Kidney (tissue), 14 donors: ENCODE measurements around the gene GIPC3. TPM values are rescaled to one million over a fixed set of nuclear protein-coding genes. Genes with fewer than 3 reads are reported as not detected.

Experiments used
- DNase-seq, 5 donors: peaks; one replicate each; pipeline ENCODE4 v3.0.0-alpha.2; 2013 to 2020
- FAIRE-seq: peaks from 2 replicates; lab custom pipeline; 2012; peaks lifted over from hg19 to GRCh38; lab: Jason Lieb, UNC
- H3K27ac ChIP-seq, 2 donors: one replicate each; pipeline ENCODE4 v1.7.0; 2013; ENCODE audit warnings: low read depth in 2 of 2, low read length in 2 of 2, inconsistent platforms in 1 of 2
- H3K27me3 ChIP-seq: one replicate; pipeline ENCODE4 v1.7.1; 2013; ENCODE audit warnings: low read length, inconsistent platforms; ENCODE audit not compliant: control insufficient read depth, insufficient read depth
- H3K36me3 ChIP-seq, 3 donors: one replicate each; pipeline versions ENCODE4 v1.7.0 to v1.7.1; 2013; ENCODE audit warnings: low read length in 3 of 3, control low read depth in 1 of 3, inconsistent platforms in 1 of 3; ENCODE audit not compliant: insufficient read depth in 3 of 3, control insufficient read depth in 2 of 3
- H3K4me1 ChIP-seq, 3 donors: one replicate each; pipeline versions ENCODE4 v1.7.0 to v1.7.1; 2013; ENCODE audit warnings: low read length in 3 of 3, inconsistent platforms in 1 of 3, low read depth in 1 of 3; ENCODE audit not compliant: control insufficient read depth in 2 of 3, insufficient read depth in 2 of 3
- H3K4me3 ChIP-seq, 3 donors: one replicate each; pipeline versions ENCODE4 v1.7.0 to v1.8.1; 2013; ENCODE audit warnings: low read length in 3 of 3, control low read depth in 1 of 3, inconsistent platforms in 1 of 3
- H3K9ac ChIP-seq, 3 donors: one replicate each; pipeline versions ENCODE4 v1.7.0 to v1.7.1; 2013; ENCODE audit warnings: low read length in 3 of 3, control low read depth in 1 of 3, inconsistent platforms in 1 of 3
- H3K9me3 ChIP-seq, 3 donors: one replicate each; pipeline versions ENCODE4 v1.7.0 to v1.7.1; 2013; ENCODE audit warnings: low read length in 3 of 3, control low read depth in 1 of 3, inconsistent platforms in 1 of 3; ENCODE audit not compliant: control insufficient read depth in 2 of 3, insufficient read depth in 1 of 3
- CTCF ChIP-seq: IDR thresholded peaks from 3 replicates; pipeline ENCODE4 v1.5.1; 2012; ENCODE audit warnings: mild to moderate bottlenecking, moderate library complexity, borderline replicate concordance; ENCODE audit not compliant: insufficient read depth; ENCODE audit errors: extremely low read depth
- intact Hi-C: fragments of 100-400 bp; cut with DNase I; formaldehyde crosslinking; loops from one replicate; pipeline ENCODE4 v1.11.1; 2022
- polyA plus RNA-seq: library from polyadenylated mRNA; stranded (reverse); fragments of 350-450 nt; fragmentation: Illumina TruSeq; extraction: RNeasy Lipid Tissue Mini Kit (QIAGEN cat#74804); gene quantifications from one replicate; pipeline ENCODE4 v1.2.3, GENCODE V29; 2014; ENCODE audit warnings: low read depth, low replicate concordance; ENCODE audit not compliant: insufficient read depth
- total RNA-seq: library from RNA; stranded (reverse); fragmentation: NEBNext Ultra II Directional; extraction: Animal tissue kit (Norgen Biotek cat#: 25700); gene quantifications from one replicate; pipeline ENCODE4 v1.2.1, GENCODE V29; 2021
- donor health status: control.
- donor health status: control.
- donor health status: control.
- donor health status: control.
- donor health status: control.
- donor health status: DM: yes; HTN: yes; CAD: no.
- donor health status: Normal renal cell carcinoma (clear cell type).

The GIPC3 gene
- total and polyA plus RNA-seq, 2 donors from 2014 or later: 2.1 TPM

GRCh38 chr19:3586127-3586626 lies 899 bp downstream of the GIPC3 start:
- no peaks in the 10 kb centered on the region for H3K4me1 ChIP-seq
- no peaks in the 10 kb centered on the region for H3K36me3 ChIP-seq
- DNase-seq: no peak
- no peaks in the 10 kb centered on the region for H3K9me3 ChIP-seq
- peak overlapping the region in 1 of 3 donors; percentile 34 for H3K9ac ChIP-seq
- no peak for FAIRE-seq
- intact Hi-C loops: no loop called here
- TF ChIP-seq CTCF: peak; percentile 33
- peak overlapping the region in 1 of 2 donors; percentile 60 for H3K27ac ChIP-seq
- H3K27me3 ChIP-seq: no peaks in the 10 kb centered on the region
- H3K4me3 ChIP-seq: peak overlapping the region in 1 of 3 donors; percentile 49

DNA sequence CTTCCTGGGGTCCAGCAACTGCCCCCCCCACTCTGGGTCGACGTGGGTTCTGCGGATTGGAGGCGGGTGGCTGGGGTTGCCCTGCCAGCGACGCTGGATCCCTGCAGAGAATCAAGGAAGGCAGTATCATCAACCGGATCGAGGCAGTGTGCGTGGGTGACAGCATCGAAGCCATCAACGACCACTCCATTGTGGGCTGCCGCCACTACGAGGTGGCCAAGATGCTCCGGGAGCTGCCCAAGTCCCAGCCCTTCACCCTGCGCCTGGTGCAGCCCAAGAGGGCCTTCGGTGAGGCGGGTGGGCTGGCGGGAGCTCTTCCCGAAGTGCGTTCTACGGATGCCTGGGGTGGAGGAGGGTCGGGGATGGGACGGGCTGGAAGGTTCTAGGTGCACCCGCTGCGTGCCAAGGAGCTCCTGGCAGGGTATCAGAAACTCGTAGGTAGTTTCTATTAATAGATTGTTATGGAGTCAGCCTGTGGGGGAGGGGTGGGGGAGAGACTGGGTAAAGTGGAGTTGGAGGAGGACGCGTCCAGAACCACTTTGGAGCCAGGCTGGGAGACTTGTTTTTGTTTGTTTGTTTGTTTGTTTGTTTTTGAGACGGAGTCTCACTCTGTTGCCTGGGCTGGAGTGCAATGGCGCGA lies 1.5 kb downstream of the GIPC3 start:
- no peaks in the 10 kb centered on the region for H3K4me1 ChIP-seq
- no peaks in the 10 kb centered on the region for H3K9me3 ChIP-seq
- no peak for FAIRE-seq
- no peak overlapping the region for H3K27ac ChIP-seq
- intact Hi-C loops: no loop called here
- no peaks in the 10 kb centered on the region for H3K27me3 ChIP-seq
- H3K36me3 ChIP-seq: no peaks in the 10 kb centered on the region
- no peak for DNase-seq
- no peak for TF ChIP-seq CTCF
- H3K9ac ChIP-seq: no peak overlapping the region
- H3K4me3 ChIP-seq: no peak overlapping the region

DNA sequence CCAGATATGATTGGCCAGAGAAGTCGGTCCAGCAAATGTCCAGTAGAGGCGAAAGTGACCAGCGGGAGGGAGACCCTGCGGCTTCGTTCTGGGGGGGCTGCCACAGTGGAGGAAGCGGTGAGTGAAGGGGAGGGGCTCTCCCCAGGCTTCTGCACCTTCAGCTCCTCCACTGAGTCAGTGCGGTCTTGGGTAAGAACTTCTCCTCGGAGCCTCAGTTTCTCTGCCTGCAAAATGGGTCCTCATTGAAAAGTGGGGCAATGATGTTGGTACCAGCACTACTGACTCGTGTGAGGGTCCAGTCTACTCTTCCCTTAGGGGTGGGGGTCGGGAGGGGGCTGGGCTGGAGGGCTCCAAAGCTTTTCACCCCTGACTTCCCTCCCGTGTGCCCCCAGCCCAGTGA lies 4.2 kb downstream of the GIPC3 start:
- intact Hi-C loops: no loop called here
- Histone ChIP-seq H3K27me3 (no peaks in the 10 kb centered on the region), H3K27ac (no peak overlapping the region), H3K9ac (no peak overlapping the region), H3K4me3 (no peak overlapping the region), H3K36me3 (no peaks in the 10 kb centered on the region), H3K9me3 (no peaks in the 10 kb centered on the region), H3K4me1 (no peaks in the 10 kb centered on the region)
- DNase-seq (no peak), FAIRE-seq (no peak)
- no peak for TF ChIP-seq CTCF
